Measurements from ENCODE around the gene HLA-DOA.

The HLA-DOA gene

GRCh38 chr6:33008944-33009861 is at the start of gene HLA-DOA:
HLA-DOA (minus strand) TSS chr6:33009591.
- DNase-seq (ENCODE audit: low spot score), result peak; percentile 65

- DNase-seq (ENCODE audit: low spot score), result peak; percentile 43
Observed at GRCh38 chr6:33057222-33058150, 48.1 kb upstream of the HLA-DOA start.

- DNase-seq (ENCODE audit: low spot score), result no peak
Observed at GRCh38 chr6:33053230-33053629, 43.8 kb upstream of the HLA-DOA start.

GRCh38 chr6:33052627-33053026 is 43.2 kb upstream of the HLA-DOA start:
- DNase-seq (ENCODE audit: low spot score), result no peak

GRCh38 chr6:33050014-33050810 is 40.8 kb upstream of the HLA-DOA start:
- DNase-seq (ENCODE audit: low spot score), result peak; percentile 27

- DNase-seq (ENCODE audit: low spot score), result no peak
Observed at GRCh38 chr6:33049323-33050013, 40.1 kb upstream of the HLA-DOA start.

GRCh38 chr6:33040157-33040556 is 30.8 kb upstream of the HLA-DOA start:
- DNase-seq (ENCODE audit: low spot score), result no peak

- no peak for DNase-seq (ENCODE audit: low spot score)
Observed at GRCh38 chr6:33036535-33036934, 27.1 kb upstream of the HLA-DOA start.

GRCh38 chr6:33034554-33034953 is 25.2 kb upstream of the HLA-DOA start:
- DNase-seq (ENCODE audit: low spot score), result no peak

GRCh38 chr6:33030245-33030644 is 20.9 kb upstream of the HLA-DOA start:
- DNase-seq (ENCODE audit: low spot score), result no peak

GRCh38 chr6:33029328-33030184 is 20.2 kb upstream of the HLA-DOA start:
- DNase-seq (ENCODE audit: low spot score), result peak; percentile 83

- no peak for DNase-seq (ENCODE audit: low spot score)
Observed at GRCh38 chr6:33028220-33028849, 18.9 kb upstream of the HLA-DOA start.

GRCh38 chr6:33024521-33024920 is 15.1 kb upstream of the HLA-DOA start:
- no peak for DNase-seq (ENCODE audit: low spot score)

GRCh38 chr6:33023536-33023935 is 14.1 kb upstream of the HLA-DOA start:
- no peak for DNase-seq (ENCODE audit: low spot score)

GRCh38 chr6:33021917-33022316 is 12.5 kb upstream of the HLA-DOA start:
- DNase-seq (ENCODE audit: low spot score), result no peak

- no peak for DNase-seq (ENCODE audit: low spot score)
Observed at GRCh38 chr6:33019372-33019771, 10.0 kb upstream of the HLA-DOA start.

- peak; percentile 84 for DNase-seq (ENCODE audit: low spot score)
Observed at GRCh38 chr6:33018904-33019303, 9.5 kb upstream of the HLA-DOA start.

GRCh38 chr6:33018418-33018817 is 9.0 kb upstream of the HLA-DOA start:
- no peak for DNase-seq (ENCODE audit: low spot score)

- no peak for DNase-seq (ENCODE audit: low spot score)
Observed at GRCh38 chr6:33017694-33018353, 8.4 kb upstream of the HLA-DOA start.

Data from Ammon's horn (tissue), 1 donor.